HCT116 (cell line): Measurements from ENCODE around the gene BIK. TPM values are rescaled to one million over a fixed set of nuclear protein-coding genes. Genes with fewer than 3 reads are reported as not detected.

Experiments used
- ATAC-seq: fragments of 200-7000 bp; cut with Tn5 transposase; 2 replicates; pipeline ENCODE4 v1.9.1; 2020; ENCODE audit warnings: mild to moderate bottlenecking, moderate library complexity
- BruUV-seq: library from RNA; stranded (reverse); fragments of 400-500 nt; replicated peaks from 2 replicates; lab custom pipeline; 2021; lab: Mats Ljungman, UMichigan
- CTCF ChIA-PET: fragments of 300-600 bp; sonication (Branson Sonifier 250); formaldehyde crosslinking; loops from one replicate; lab custom pipeline; 2021; ENCODE audit warnings: antibody characterized with exemption; lab: Charles Lee
- POLR2A ChIA-PET: fragments of 300-600, 350-600 bp; sonication (Branson Sonifier 250); formaldehyde crosslinking; loops from one replicate; lab custom pipeline; 2021; ENCODE audit warnings: antibody characterized with exemption; lab: Charles Lee
- RAD21 ChIA-PET, 2 experiments: fragments of 300-600 bp; sonication (Branson Sonifier 250); formaldehyde crosslinking; loops; one replicate each; lab custom pipeline; 2023; ENCODE audit warnings: low total read pairs in 2 of 2; ENCODE audit not compliant: uncharacterized antibody in 2 of 2, unreplicated experiment in 2 of 2, low non-redundant PET in 1 of 2; lab: Charles Lee
- DNase-seq: peaks from one replicate; pipeline ENCODE4 v3.0.0-alpha.2; 2010; ENCODE audit warnings: low read depth, low spot score
- H2AFZ ChIP-seq: fragments of 200-600 bp; shearing (Covaris generic), sonication (generic); 2 replicates; pipeline ENCODE4 v1.6.1; 2017; ENCODE audit warnings: low read depth, mixed run types, mixed read lengths, antibody characterized with exemption, low read length; ENCODE audit not compliant: poor library complexity, severe bottlenecking
- H3K27ac ChIP-seq: 2 replicates; pipeline ENCODE4 v1.5.1; 2012; ENCODE audit warnings: low read depth, low read length
- H3K27me3 ChIP-seq: fragments of 200-600 bp; sonication (generic); 2 replicates; pipeline ENCODE4 v1.6.1; 2016; ENCODE audit warnings: mixed run types, low read length, mixed read lengths; ENCODE audit not compliant: insufficient read depth
- H3K36me3 ChIP-seq, 2 experiments: fragments of 200-500 bp in 1 of 2; fragments of 200-600 bp in 1 of 2; sonication (Bioruptor generic) in 1 of 2; sonication (generic) in 1 of 2; 2 replicates each; pipeline versions ENCODE4 v1.5.1 to v1.6.1; 2014 to 2016; ENCODE audit warnings: low read length in 2 of 2, inconsistent platforms in 1 of 2, mixed read lengths in 1 of 2, mixed run types in 1 of 2; ENCODE audit not compliant: insufficient read depth in 2 of 2, control insufficient read depth in 1 of 2
- H3K4me1 ChIP-seq, 2 experiments: fragments of 200-600 bp in 1 of 2; sonication (generic) in 1 of 2; 2 replicates each; pipeline versions ENCODE4 v1.5.1 to v1.6.1; 2012 to 2017; ENCODE audit warnings: low read length in 2 of 2, inconsistent platforms in 1 of 2, mild to moderate bottlenecking in 1 of 2, mixed read lengths in 1 of 2, mixed run types in 1 of 2, moderate library complexity in 1 of 2; ENCODE audit not compliant: insufficient read depth in 2 of 2, control insufficient read depth in 1 of 2
- H3K4me2 ChIP-seq: fragments of 200-600 bp; sonication (generic); 2 replicates; pipeline ENCODE4 v1.6.1; 2017; ENCODE audit warnings: mixed run types, low read length, mixed read lengths
- H3K4me3 ChIP-seq, 2 experiments: fragments of 200-600 bp in 1 of 2; sonication (generic) in 1 of 2; replicated peaks in 1 of 2; 2 replicates each; pipeline ENCODE4 v1.5.1; 2011 to 2016; ENCODE audit warnings: low read length in 2 of 2, control low read depth in 1 of 2, low read depth in 1 of 2, mild to moderate bottlenecking in 1 of 2, mixed read lengths in 1 of 2, mixed run types in 1 of 2
- H3K79me2 ChIP-seq: fragments of 200-600 bp; sonication (generic); 2 replicates; pipeline ENCODE4 v1.6.1; 2017; ENCODE audit warnings: mild to moderate bottlenecking, mixed run types, low read length, moderate library complexity, mixed read lengths; ENCODE audit not compliant: insufficient read depth
- H3K9ac ChIP-seq: fragments of 200-600 bp; sonication (generic); 2 replicates; pipeline ENCODE4 v1.6.1; 2016; ENCODE audit warnings: low read length, mixed read lengths
- H3K9me2 ChIP-seq: fragments of 200-600 bp; sonication (generic), shearing (Covaris generic); 2 replicates; pipeline ENCODE4 v1.6.1; 2017; ENCODE audit warnings: mixed run types, mild to moderate bottlenecking, moderate library complexity; ENCODE audit not compliant: insufficient read depth
- H3K9me3 ChIP-seq, 2 experiments: fragments of 200-500 bp in 1 of 2; fragments of 200-600 bp in 1 of 2; sonication (Bioruptor generic) in 1 of 2; sonication (generic) in 1 of 2; 2 replicates each; pipeline ENCODE4 v1.6.1; 2014 to 2017; ENCODE audit warnings: low read length in 2 of 2, mixed read lengths in 2 of 2, inconsistent platforms in 1 of 2, low read depth in 1 of 2, mild to moderate bottlenecking in 1 of 2, mixed run types in 1 of 2, moderate library complexity in 1 of 2; ENCODE audit not compliant: control insufficient read depth in 1 of 2, insufficient read depth in 1 of 2
- H4K20me1 ChIP-seq: fragments of 200-600 bp; sonication (generic), shearing (Covaris generic); 2 replicates; pipeline ENCODE4 v1.6.1; 2017; ENCODE audit warnings: mixed run types, mild to moderate bottlenecking, moderate library complexity; ENCODE audit not compliant: insufficient read depth
- CBX3 ChIP-seq: IDR thresholded peaks from 2 replicates; pipeline ENCODE4 v1.6.1; 2012; ENCODE audit warnings: low read depth
- EGR1 ChIP-seq: IDR thresholded peaks from 2 replicates; pipeline ENCODE4 v1.6.1; 2012; ENCODE audit warnings: low read depth
- ELF1 ChIP-seq: IDR thresholded peaks from 2 replicates; pipeline ENCODE4 v1.6.1; 2012; ENCODE audit warnings: low read depth, borderline replicate concordance
- EZH2 ChIP-seq: fragments of 200-600 bp; sonication (generic); IDR thresholded peaks from 2 replicates; pipeline ENCODE4 v1.6.1; 2017; ENCODE audit warnings: antibody characterized with exemption, mixed run types
- EZH2phosphoT487 ChIP-seq: fragments of 200-600 bp; IDR thresholded peaks from 2 replicates; pipeline ENCODE4 v1.6.1; 2018; ENCODE audit warnings: antibody characterized with exemption, borderline replicate concordance
- FOSL1 ChIP-seq: IDR thresholded peaks from 2 replicates; pipeline ENCODE4 v1.6.1; 2012; ENCODE audit warnings: low read depth
- JUND ChIP-seq: IDR thresholded peaks from 2 replicates; pipeline ENCODE4 v1.6.1; 2012
- POLR2A ChIP-seq: IDR thresholded peaks from 2 replicates; pipeline ENCODE4 v1.7.0; 2011; ENCODE audit warnings: borderline replicate concordance; ENCODE audit not compliant: insufficient read depth, insufficient read length; ENCODE audit errors: extremely low read depth
- TCF7L2 ChIP-seq: IDR thresholded peaks from 2 replicates; pipeline ENCODE4 v1.7.0; 2011; ENCODE audit warnings: borderline replicate concordance, inconsistent platforms; ENCODE audit not compliant: insufficient read depth, insufficient read length; ENCODE audit errors: extremely low read depth
- YY1 ChIP-seq: IDR thresholded peaks from 2 replicates; pipeline ENCODE4 v1.6.1; 2011; ENCODE audit warnings: low read length, low read depth, moderate library complexity, mild to moderate bottlenecking; ENCODE audit not compliant: insufficient replicate concordance; ENCODE audit errors: extremely low read depth
- ZFX ChIP-seq: fragments of 450-650 bp; IDR thresholded peaks from 2 replicates; pipeline ENCODE4 v1.6.1; 2017
- ZNF274 ChIP-seq: fragments of 200-500 bp; sonication (Bioruptor generic); IDR thresholded peaks from 2 replicates; pipeline ENCODE4 v1.6.1; 2014; ENCODE audit warnings: mild to moderate bottlenecking, low read depth, low read length, inconsistent platforms
- intact Hi-C: fragments of 100-400 bp; cut with micrococcal nuclease; formaldehyde crosslinking; loops from 2 replicates; pipeline ENCODE4 v1.10.0; 2022
- total RNA-seq: library from RNA; stranded (reverse); gene quantifications from one replicate; pipeline ENCODE4 v1.2.1, GENCODE V29; 2021; ENCODE audit not compliant: unreplicated experiment
- TF ChIP-seq, protein P1 (sequence below), 3 experiments: fragments of 200-600 bp in 1 of 3; sonication (generic) in 1 of 3; IDR thresholded peaks in 2 of 3; conservative IDR thresholded peaks in 1 of 3; 2 replicates each; pipeline ENCODE4 v1.5.1; 2012 to 2017; ENCODE audit warnings: low read depth in 2 of 3, low read length in 2 of 3, antibody characterized with exemption in 1 of 3, borderline replicate concordance in 1 of 3, control low read depth in 1 of 3, mild to moderate bottlenecking in 1 of 3, mixed read lengths in 1 of 3, mixed run types in 1 of 3, moderate library complexity in 1 of 3; ENCODE audit not compliant: insufficient read depth in 1 of 3
- TF ChIP-seq, protein P2 (sequence below): IDR thresholded peaks from 2 replicates; pipeline ENCODE4 v1.6.1; 2012; ENCODE audit warnings: low read depth

BIK gene
- total RNA-seq, 1 experiment from 2014 or later, result 31.0 TPM

DNA sequence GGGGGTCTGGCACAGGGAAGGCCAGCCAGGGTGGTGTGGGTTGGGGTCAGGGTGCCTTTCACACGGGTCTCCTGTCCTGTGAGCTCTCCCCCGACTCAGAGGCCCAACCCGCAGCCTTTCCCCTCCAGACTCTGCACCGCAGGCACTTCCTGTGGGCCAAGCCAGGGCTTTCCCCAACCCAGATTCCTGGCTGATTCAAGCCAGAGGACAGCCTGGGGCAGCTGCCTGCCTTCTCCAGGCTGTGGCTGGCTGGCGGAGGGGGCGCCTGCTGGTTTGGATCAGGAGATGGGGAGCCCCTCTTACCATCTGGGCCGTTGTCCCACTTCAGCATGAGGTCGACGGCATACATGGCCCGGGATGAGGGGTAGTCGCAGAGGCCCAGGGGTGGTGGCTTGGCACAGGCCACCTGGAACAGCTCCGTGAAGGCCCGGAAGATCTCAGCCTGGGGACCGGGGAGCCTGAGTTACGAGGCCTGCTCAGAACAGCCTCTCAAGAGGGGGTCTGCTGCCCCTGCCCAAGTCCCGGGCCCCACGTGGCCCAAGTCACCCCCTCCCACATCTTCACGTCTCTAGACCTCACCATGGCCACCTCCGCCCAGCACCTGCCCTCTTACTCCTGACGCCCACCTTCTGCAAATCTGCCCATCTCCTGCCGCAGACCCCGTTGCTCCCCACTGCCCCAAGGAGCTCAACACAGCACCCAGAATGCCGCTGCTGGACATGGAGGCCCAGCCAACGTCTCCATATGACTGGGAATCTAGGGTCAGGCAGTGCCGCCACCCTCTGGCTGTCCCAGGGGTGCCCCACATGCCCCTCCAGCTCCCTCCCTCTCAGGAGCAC is 58.1 kb downstream of the BIK start:
- intact Hi-C loops, result no loop called here
- BruUV-seq, result no TSS peak
- no peak overlapping the region for H3K9ac ChIP-seq
- H3K4me3 ChIP-seq, result no peak overlapping the region
- POLR2A ChIA-PET, result no interaction called here
- ATAC-seq, result no peak
- peaks cover 14 to 23% of the 10 kb centered on the region in 2 experiments; a peak in 3 of 4 replicates for H3K36me3 ChIP-seq
- H2AFZ ChIP-seq, result no peak overlapping the region
- H3K9me2 ChIP-seq, result no peaks in the 10 kb centered on the region
- H4K20me1 ChIP-seq, result no peaks in the 10 kb centered on the region
- H3K9me3 ChIP-seq, result no peaks in the 10 kb centered on the region
- CTCF ChIA-PET, result no interaction called here
- H3K79me2 ChIP-seq, result no peaks in the 10 kb centered on the region
- no peak for DNase-seq
- no peak overlapping the region for H3K4me2 ChIP-seq
- RAD21 ChIA-PET, result no interaction called here
- no peak overlapping the region for H3K27ac ChIP-seq
- no peaks in the 10 kb centered on the region for H3K27me3 ChIP-seq
- TF ChIP-seq, protein P1, sequence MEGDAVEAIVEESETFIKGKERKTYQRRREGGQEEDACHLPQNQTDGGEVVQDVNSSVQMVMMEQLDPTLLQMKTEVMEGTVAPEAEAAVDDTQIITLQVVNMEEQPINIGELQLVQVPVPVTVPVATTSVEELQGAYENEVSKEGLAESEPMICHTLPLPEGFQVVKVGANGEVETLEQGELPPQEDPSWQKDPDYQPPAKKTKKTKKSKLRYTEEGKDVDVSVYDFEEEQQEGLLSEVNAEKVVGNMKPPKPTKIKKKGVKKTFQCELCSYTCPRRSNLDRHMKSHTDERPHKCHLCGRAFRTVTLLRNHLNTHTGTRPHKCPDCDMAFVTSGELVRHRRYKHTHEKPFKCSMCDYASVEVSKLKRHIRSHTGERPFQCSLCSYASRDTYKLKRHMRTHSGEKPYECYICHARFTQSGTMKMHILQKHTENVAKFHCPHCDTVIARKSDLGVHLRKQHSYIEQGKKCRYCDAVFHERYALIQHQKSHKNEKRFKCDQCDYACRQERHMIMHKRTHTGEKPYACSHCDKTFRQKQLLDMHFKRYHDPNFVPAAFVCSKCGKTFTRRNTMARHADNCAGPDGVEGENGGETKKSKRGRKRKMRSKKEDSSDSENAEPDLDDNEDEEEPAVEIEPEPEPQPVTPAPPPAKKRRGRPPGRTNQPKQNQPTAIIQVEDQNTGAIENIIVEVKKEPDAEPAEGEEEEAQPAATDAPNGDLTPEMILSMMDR (IDR thresholded peaks at IDR 0.05 in 2 of 3, conservative IDR thresholded peaks at IDR 0.05 in 1 of 3; ENCODE audit: borderline replicate concordance in 1 of 3, insufficient read depth in 1 of 3, low read depth in 2 of 3, low read length in 2 of 3), result no peak
- TF ChIP-seq CBX3 (no peak), ZFX (no peak), TCF7L2 (no peak), EGR1 (no peak), YY1 (no peak), POLR2A (no peak), EZH2 (no peak), FOSL1 (no peak), EZH2phosphoT487 (no peak), JUND (no peak), ELF1 (no peak), ZNF274 (no peak)
- TF ChIP-seq, protein P2, sequence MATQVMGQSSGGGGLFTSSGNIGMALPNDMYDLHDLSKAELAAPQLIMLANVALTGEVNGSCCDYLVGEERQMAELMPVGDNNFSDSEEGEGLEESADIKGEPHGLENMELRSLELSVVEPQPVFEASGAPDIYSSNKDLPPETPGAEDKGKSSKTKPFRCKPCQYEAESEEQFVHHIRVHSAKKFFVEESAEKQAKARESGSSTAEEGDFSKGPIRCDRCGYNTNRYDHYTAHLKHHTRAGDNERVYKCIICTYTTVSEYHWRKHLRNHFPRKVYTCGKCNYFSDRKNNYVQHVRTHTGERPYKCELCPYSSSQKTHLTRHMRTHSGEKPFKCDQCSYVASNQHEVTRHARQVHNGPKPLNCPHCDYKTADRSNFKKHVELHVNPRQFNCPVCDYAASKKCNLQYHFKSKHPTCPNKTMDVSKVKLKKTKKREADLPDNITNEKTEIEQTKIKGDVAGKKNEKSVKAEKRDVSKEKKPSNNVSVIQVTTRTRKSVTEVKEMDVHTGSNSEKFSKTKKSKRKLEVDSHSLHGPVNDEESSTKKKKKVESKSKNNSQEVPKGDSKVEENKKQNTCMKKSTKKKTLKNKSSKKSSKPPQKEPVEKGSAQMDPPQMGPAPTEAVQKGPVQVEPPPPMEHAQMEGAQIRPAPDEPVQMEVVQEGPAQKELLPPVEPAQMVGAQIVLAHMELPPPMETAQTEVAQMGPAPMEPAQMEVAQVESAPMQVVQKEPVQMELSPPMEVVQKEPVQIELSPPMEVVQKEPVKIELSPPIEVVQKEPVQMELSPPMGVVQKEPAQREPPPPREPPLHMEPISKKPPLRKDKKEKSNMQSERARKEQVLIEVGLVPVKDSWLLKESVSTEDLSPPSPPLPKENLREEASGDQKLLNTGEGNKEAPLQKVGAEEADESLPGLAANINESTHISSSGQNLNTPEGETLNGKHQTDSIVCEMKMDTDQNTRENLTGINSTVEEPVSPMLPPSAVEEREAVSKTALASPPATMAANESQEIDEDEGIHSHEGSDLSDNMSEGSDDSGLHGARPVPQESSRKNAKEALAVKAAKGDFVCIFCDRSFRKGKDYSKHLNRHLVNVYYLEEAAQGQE, result no peak
- H3K4me1 ChIP-seq, result no peaks in the 10 kb centered on the region
